Measurements from ENCODE around the gene ZNF141. TPM values are rescaled to one million over a fixed set of nuclear protein-coding genes. Genes with fewer than 3 reads are reported as not detected.
A peak's percentile ranks its signal among the peaks of the same experiment; 100 is the strongest.
"Not testable (repeated sequence)": the region's sequence is repeated elsewhere in the genome, so short reads cannot be mapped to it uniquely, and the experiment has no call there.

Gene ZNF141
- total RNA-seq, 2 donors from 2014 or later = 24.3 to 37.8 TPM

DNA sequence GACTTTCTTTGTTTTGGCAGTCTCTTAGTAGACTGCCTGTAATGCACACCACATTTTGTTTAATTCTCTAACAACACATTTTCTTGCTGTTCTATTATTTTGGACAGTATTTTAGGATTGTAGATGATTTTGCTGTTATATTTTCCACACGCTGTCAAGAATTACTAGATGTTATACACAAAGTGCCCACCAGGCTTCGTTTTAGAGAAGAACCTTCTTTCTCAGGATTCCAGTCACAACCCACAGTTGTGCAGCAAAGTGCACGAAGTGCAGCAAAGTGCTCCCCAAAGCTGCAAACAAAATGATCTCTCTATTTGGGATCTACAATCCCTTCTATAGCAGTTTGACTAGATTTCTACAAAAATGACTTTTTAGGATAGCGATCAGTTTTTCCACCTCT is 2.4 kb downstream of the ZNF141 start:
- no peak for DNase-seq (ENCODE audit: low spot score in 2 of 2)
- no peak for ATAC-seq
- H3K36me3 Mint-ChIP-seq = peaks cover 71 to 83% of the 10 kb centered on the region in 2 donors
- H3K27ac Mint-ChIP-seq = no peak overlapping the region
- H3K9me3 Mint-ChIP-seq = peaks cover 20% of the 10 kb centered on the region in 2 donors

DNA sequence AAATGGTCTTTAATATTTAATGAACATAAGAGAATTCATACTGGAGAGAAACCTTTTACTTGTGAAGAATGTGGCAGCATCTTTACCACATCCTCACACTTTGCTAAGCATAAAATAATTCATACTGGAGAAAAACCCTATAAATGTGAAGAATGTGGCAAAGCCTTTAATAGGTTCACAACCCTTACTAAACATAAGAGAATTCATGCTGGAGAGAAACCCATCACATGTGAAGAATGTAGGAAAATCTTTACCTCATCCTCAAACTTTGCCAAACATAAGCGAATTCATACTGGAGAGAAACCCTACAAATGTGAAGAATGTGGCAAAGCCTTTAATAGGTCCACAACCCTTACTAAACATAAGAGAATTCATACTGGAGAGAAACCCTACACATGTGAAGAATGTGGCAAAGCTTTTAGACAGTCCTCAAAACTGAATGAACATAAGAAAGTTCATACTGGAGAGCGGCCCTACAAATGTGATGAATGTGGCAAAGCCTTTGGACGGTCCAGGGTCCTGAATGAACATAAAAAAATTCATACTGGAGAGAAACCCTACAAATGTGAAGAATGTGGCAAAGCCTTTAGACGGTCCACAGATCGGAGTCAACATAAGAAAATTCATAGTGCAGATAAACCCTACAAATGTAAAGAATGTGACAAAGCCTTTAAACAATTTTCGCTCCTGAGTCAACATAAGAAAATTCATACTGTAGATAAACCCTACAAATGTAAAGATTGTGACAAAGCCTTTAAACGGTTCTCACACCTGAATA is 35.6 kb downstream of the ZNF141 start:
- ATAC-seq = no peak
- Mint-ChIP-seq H3K9me3 (peaks cover 39 to 42% of the 10 kb centered on the region in 2 donors), H3K27ac (no peak overlapping the region), H3K36me3 (peaks cover 55 to 86% of the 10 kb centered on the region in 2 donors)
- no peak for DNase-seq (ENCODE audit: low spot score in 2 of 2)

DNA sequence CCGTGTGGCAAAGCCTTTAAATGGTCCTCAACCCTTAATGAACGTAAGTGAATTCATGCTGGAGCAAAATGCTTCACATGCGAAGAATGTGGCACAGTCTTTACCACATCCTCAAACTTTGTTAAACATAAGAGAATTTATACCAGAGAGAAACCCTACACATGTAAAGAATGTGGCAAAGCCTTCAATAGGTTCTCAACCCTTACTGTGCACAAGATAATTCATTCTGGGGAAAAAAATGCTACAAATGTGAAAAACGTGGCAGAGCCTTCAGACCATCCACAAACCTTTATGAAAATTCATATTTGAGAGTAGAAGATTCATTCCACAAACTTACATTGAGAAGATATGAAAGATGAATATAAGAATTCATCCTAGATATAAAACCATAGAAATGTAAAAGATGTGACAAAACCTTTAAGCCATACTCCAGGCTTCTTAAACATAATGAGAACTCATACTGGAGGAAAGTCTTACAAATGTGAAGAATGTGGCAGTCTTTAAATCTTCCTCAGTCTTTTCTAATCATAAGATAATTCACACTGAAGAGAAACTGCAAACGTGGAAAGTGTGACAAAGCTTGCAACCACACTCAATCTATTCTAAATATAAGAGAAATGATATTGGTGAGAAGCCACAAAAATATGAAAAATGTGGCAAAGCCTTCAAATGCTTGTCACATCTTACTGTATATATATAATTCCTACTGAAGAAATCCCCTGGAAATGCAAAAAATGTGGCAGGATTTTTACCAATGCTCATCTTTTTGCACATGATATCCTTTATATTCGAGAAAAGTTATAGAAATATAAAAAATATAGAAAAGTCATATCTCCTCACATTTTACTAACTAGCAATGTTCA is 36.9 kb downstream of the ZNF141 start:
- Mint-ChIP-seq H3K9me3 (peaks cover 33 to 35% of the 10 kb centered on the region in 2 donors), H3K36me3 (peaks cover 45 to 74% of the 10 kb centered on the region in 2 donors), H3K27ac (no peak overlapping the region)
- ATAC-seq (no peak), DNase-seq (ENCODE audit: low spot score in 2 of 2) (no peak)

DNA sequence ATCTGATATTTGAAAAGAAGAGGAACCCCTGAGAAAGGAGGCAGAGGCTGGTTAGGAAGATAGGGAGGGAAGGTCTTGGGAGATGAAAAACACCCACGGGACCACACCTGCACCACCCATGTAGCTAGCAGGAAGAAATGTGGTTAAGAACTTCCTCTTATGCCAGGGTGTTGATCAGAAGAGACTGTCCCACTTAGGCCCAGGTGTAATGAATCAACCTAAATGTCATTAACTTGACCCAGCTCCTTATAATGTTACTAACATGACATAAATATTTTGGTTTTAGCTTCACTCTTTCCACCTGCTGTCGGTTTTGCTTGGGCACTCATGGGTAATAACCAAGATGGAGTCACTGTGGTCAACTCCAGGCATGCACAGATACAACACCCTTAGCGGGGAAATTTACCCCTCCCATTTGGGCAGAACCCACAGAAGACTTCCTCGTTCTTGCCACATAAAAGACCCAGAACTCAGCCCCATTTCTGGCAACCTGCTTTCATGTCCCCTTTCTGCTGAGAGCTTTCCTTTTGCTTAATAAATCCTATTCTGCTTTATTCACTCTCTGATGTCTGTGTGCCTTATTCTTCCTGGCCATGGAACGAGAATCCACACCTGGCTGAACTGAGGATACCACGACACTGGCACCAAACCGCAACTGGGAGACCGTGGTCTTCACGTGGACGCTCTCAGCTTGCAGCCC is 46.8 kb downstream of the ZNF141 start:
- ATAC-seq (peak in 1 of 2 donors; percentile 40), DNase-seq (ENCODE audit: low spot score in 2 of 2) (no peak)
- peaks cover 37 to 38% of the 10 kb centered on the region in 2 donors for H3K9me3 Mint-ChIP-seq
- H3K27ac Mint-ChIP-seq = no peak overlapping the region
- H3K36me3 Mint-ChIP-seq = peaks cover 43 to 52% of the 10 kb centered on the region in 2 donors

DNA sequence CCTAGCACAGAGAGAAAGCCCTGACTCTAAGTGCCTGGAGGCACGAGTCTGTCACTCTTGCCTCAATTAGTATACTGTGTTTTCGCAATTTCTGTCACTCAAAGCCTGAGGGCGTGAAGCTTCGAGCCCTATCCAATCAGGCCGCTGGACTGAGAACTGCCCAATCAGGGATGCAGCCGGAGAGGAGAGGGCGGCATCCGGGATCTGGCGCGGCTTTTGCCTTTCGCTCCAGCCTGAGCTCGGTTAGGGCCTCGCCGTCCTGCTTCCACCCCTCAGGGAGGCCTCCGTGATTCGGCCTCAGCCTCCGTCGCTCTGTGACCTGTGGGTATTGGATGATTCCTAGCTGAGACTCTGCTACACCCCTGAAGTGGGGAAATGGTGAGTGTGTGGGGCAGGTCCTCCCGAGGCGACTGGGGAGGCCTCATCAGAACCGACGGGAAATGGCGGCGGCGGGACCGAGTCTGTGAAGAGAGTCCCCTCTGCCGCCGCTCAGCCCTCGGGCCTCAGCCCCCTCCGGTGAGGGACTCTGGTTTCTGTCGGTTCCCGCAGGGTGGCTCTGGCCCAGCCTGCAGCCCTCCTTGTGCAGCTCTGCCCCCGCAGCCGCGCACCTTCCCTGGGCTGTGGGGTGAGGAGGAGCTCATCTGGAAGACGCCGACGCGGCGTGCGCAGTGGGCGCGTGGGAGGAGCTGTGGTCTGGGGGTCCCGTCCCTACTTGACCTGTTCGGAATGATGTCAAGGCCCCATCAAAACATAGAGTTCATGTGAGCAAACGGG is 48.5 kb downstream of the ZNF141 start:
- Mint-ChIP-seq H3K36me3 (peaks cover 60 to 67% of the 10 kb centered on the region in 2 donors), H3K9me3 (peaks cover 52 to 54% of the 10 kb centered on the region in 2 donors), H3K27ac (no peak overlapping the region)
- ATAC-seq (peak in 1 of 2 donors; percentile 20), DNase-seq (ENCODE audit: low spot score in 2 of 2) (no peak)

DNA sequence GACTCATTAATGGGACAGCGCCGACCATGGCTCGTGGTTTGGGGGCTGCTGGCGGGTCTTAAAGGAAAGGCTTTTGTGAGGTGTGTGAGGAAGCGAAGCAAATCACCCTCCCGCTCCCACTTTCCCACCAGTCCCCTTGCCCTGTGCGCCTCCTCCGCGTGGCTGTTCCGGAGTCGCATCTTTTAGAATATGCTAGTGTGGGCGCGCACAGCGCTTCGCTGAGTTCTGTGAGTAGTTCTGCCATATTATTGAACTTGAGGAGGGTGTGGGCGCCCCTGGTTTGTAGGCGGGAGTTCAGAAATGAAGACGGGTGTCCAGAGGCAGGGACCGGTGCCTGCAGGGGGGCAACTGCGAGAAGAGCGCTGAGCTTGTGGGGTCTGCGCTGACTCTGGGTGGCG is 49.1 kb downstream of the ZNF141 start:
- Mint-ChIP-seq H3K9me3 (peaks cover 52 to 56% of the 10 kb centered on the region in 2 donors), H3K27ac (no peak overlapping the region), H3K36me3 (peaks cover 62 to 67% of the 10 kb centered on the region in 2 donors)
- ATAC-seq = no peak
- no peak for DNase-seq (ENCODE audit: low spot score in 2 of 2)

DNA sequence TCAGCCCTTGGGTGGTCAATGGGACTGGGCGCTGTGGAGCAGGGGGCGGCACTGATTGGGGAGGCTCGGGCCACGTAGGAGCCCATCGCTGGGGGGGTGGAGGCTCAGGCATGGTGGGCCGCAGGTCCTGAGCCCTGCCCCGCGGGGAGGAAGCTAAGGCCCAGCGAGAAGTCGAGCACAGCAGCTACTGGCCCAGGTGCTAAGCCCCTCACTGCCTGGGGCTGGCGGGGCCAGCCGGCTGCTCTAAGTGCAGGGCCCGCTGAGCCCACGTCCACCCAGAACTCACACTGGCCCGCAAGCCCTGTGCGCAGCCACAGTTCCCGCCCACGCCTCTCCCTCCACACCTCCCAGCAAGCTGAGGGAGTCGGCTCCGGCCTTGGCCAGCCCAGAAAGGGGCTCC is 66.4 kb downstream of the ZNF141 start:
- DNase-seq (ENCODE audit: low spot score in 2 of 2) = no peak
- no peak overlapping the region for H3K27ac Mint-ChIP-seq

DNA sequence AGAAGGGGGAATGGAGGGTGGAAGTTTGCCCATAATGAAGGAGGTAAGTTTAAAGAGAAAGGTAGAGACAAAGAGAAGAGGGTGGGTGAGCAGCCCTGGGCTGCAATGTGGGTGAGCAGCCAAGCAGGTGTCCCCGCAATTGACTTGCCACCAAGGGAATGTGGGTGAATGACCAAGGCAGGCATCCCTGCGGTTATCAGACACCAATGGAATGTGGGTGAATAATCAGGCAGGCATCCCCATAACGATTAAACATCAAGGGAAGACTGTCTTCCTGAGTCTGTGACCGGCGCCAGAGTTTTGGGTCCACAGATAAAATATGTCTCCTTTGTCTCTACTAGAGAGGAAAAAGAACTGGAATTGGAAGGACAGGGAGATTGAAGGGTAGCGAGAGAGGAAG is 70.7 kb downstream of the ZNF141 start:
- not testable (repeated sequence) for DNase-seq (ENCODE audit: low spot score in 2 of 2); H3K27ac Mint-ChIP-seq; ATAC-seq
- Mint-ChIP-seq H3K9me3 (peaks cover 51 to 52% of the 10 kb centered on the region in 2 donors), H3K36me3 (peaks cover 48 to 53% of the 10 kb centered on the region in 2 donors)

More for the DNA sequence above, 66.4 kb downstream of the ZNF141 start:
- ATAC-seq = no peak
- Mint-ChIP-seq H3K9me3 (peaks cover 41 to 42% of the 10 kb centered on the region in 2 donors), H3K36me3 (peaks cover 41 to 45% of the 10 kb centered on the region in 2 donors)

DNA sequence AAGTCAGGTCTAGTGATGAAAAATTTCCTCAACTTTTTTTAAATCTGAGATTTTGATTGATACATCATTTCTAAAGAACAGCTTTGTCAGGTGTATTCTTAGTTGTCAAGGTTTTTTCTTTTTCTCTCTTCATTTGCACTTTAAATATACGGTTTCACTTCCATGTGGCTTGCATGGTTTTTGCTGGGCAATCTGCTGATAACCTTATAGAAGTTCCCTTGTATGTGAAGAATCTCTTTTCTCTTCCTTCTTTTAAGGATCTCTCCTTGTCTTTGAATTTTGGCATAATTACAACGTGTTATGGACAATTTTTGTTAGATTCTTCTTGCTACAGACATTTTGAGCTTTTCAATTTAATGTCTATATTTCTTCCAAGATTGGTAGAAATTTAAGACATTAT is 85.0 kb downstream of the ZNF141 start:
- Mint-ChIP-seq H3K27ac (no peak overlapping the region), H3K36me3 (peaks cover 48 to 56% of the 10 kb centered on the region in 2 donors), H3K9me3 (peaks cover 40 to 42% of the 10 kb centered on the region in 2 donors)
- ATAC-seq = no peak
- DNase-seq (ENCODE audit: low spot score in 2 of 2) = no peak

Other genes starting within 250 kb of the ZNF141 start
- gene ZNF718, start 213.3 kb upstream of the ZNF141 start, total RNA-seq = 1 to 10 TPM; 2.6 to 8.9 TPM
- gene ZNF732, start 32.3 kb upstream of the ZNF141 start, total RNA-seq = not detected
- gene ZNF721, start 161.3 kb downstream of the ZNF141 start, total RNA-seq = 10 to 100 TPM; 37.7 to 39.8 TPM
- 10 to 100 TPM; 43.3 to 69.4 TPM for gene PIGG, start 161.4 kb downstream of the ZNF141 start, total RNA-seq
- not detected for gene TMEM271, start 238.5 kb downstream of the ZNF141 start, total RNA-seq